GM12892 (cell line): Measurements from ENCODE around the gene BMP5.

ENCODE experiments used
- POLR2A ChIP-seq: IDR thresholded peaks from 2 replicates; pipeline ENCODE4 v1.6.1; 2011; ENCODE audit warnings: low read depth, low read length, control low read depth
- POLR2AphosphoS5 ChIP-seq: IDR thresholded peaks from 2 replicates; pipeline ENCODE4 v1.6.1; 2011; ENCODE audit warnings: low read depth, low read length, control low read depth
- TAF1 ChIP-seq: IDR thresholded peaks from 2 replicates; pipeline ENCODE4 v1.6.1; 2011; ENCODE audit warnings: low read depth, mild to moderate bottlenecking, control low read depth, low read length, borderline replicate concordance

GRCh38 chr6:55882718-55883569 is 7.6 kb upstream of the BMP5 start:
- TF ChIP-seq POLR2AphosphoS5, result no peak
- no peak for TF ChIP-seq POLR2A
- TF ChIP-seq TAF1, result no peak
